MCF 10A (cell line): ENCODE data around the gene CALHM4. TPM values are rescaled to one million over a fixed set of nuclear protein-coding genes. Genes with fewer than 3 reads are reported as not detected.

Source experiments
- BruUV-seq: library from RNA; stranded (reverse); fragments of 400-500 nt; replicated peaks from 2 replicates; lab custom pipeline; 2021; lab: Mats Ljungman, UMichigan
- CTCF ChIA-PET: fragments of 300-600 bp; sonication (Branson Sonifier 250); formaldehyde crosslinking; extraction: SDS; loops from one replicate; lab custom pipeline; 2021; ENCODE audit warnings: antibody characterized with exemption, inconsistent platforms; lab: Yijun Ruan, JAX
- POLR2A ChIA-PET: fragments of 300-600, 350-650 bp; sonication (Branson Sonifier 250); formaldehyde crosslinking; extraction: SDS; loops from one replicate; lab custom pipeline; 2020; ENCODE audit warnings: antibody characterized with exemption, inconsistent platforms; lab: Yijun Ruan, JAX
- DNase-seq: peaks from one replicate; pipeline ENCODE4 v3.0.0-alpha.2; 2018; ENCODE audit not compliant: unreplicated experiment
- H3K27ac Mint-ChIP-seq: one replicate; pipeline ENCODE4 v1.8.0; 2022; ENCODE audit warnings: mild to moderate bottlenecking, low read depth, mixed read lengths; ENCODE audit not compliant: unreplicated experiment
- H3K27me3 Mint-ChIP-seq: one replicate; pipeline ENCODE4 v1.8.0; 2022; ENCODE audit warnings: mixed read lengths; ENCODE audit not compliant: insufficient read depth, unreplicated experiment
- H3K36me3 Mint-ChIP-seq: one replicate; pipeline ENCODE4 v1.8.0; 2022; ENCODE audit warnings: mild to moderate bottlenecking, moderate library complexity, mixed read lengths; ENCODE audit not compliant: insufficient read depth, unreplicated experiment
- H3K4me1 Mint-ChIP-seq: one replicate; pipeline ENCODE4 v1.8.0; 2022; ENCODE audit warnings: mixed read lengths; ENCODE audit not compliant: insufficient read depth, unreplicated experiment
- H3K4me3 Mint-ChIP-seq: one replicate; pipeline ENCODE4 v1.8.0; 2022; ENCODE audit warnings: mild to moderate bottlenecking, moderate library complexity, mixed read lengths; ENCODE audit not compliant: unreplicated experiment
- H3K9me3 Mint-ChIP-seq: one replicate; pipeline ENCODE4 v1.8.0; 2022; ENCODE audit warnings: mixed read lengths; ENCODE audit not compliant: unreplicated experiment
- CTCF ChIP-seq: fragments of 200-600 bp; IDR thresholded peaks from one replicate; pipeline ENCODE4 v1.8.0; 2022; ENCODE audit warnings: antibody characterized with exemption, mild to moderate bottlenecking; ENCODE audit not compliant: unreplicated experiment
- intact Hi-C: fragments of 100-400 bp; cut with micrococcal nuclease; formaldehyde crosslinking; loops from 2 replicates; pipeline ENCODE4 v1.14.1; 2022
- total RNA-seq: library from RNA; stranded (reverse); gene quantifications from 2 replicates; pipeline ENCODE4 v1.2.3, GENCODE V29; 2022

CALHM4 gene
- total RNA-seq, 1 experiment from 2014 or later = not detected

- no TSS peak for BruUV-seq
- no peak for DNase-seq
- ChIA-PET CTCF (interaction anchor here (0.5 to 3.4 kb wide), 27 partner anchors 10 to 1445 kb away, joined by 3 to 14 read pairs (median 4); partner anchors contain the start of gene CALHM4), POLR2A (interaction anchor here (0.5 to 2.2 kb wide), 8 partner anchors 10 to 374 kb away, joined by 3 to 6 read pairs (median 4); partner anchors contain the start of genes RWDD1 and TSPYL4)
- Mint-ChIP-seq H3K27me3 (no peaks in the 10 kb centered on the region), H3K27ac (no peak overlapping the region), H3K4me3 (no peak overlapping the region), H3K36me3 (no peaks in the 10 kb centered on the region), H3K9me3 (no peaks in the 10 kb centered on the region), H3K4me1 (peaks cover 6% of the 10 kb centered on the region)
- intact Hi-C loops = loop anchor here (5.0 kb wide), 1 partner anchor 225 kb away; no protein-coding TSS in a partner anchor
- TF ChIP-seq CTCF = no peak
Observed at GRCh38 chr6:116512111-116512559, 41.4 kb upstream of the CALHM4 start.

- H3K27ac Mint-ChIP-seq = no peak overlapping the region
- CTCF ChIA-PET = interaction anchor here (0.6 to 3.6 kb wide), 17 partner anchors 10 to 242 kb away, joined by 3 to 24 read pairs (median 4); partner anchors contain the start of gene CALHM4
- no peak overlapping the region for H3K4me3 Mint-ChIP-seq
- H3K27me3 Mint-ChIP-seq = no peaks in the 10 kb centered on the region
- no peaks in the 10 kb centered on the region for H3K36me3 Mint-ChIP-seq
- POLR2A ChIA-PET = interaction anchor here (0.5 to 2.3 kb wide), 5 partner anchors 10 to 375 kb away, joined by 3 to 14 read pairs (median 5); partner anchors contain the start of gene TSPYL1
- H3K4me1 Mint-ChIP-seq = peaks cover 6% of the 10 kb centered on the region
- DNase-seq = no peak
- BruUV-seq = no TSS peak
- H3K9me3 Mint-ChIP-seq = no peaks in the 10 kb centered on the region
- no peak for TF ChIP-seq CTCF
- intact Hi-C loops = loop anchor here (5.0 kb wide), 1 partner anchor 225 kb away; no protein-coding TSS in a partner anchor
Observed at GRCh38 chr6:116512734-116513133, 40.8 kb upstream of the CALHM4 start.

GRCh38 chr6:116513224-116513875 lies 40.2 kb upstream of the CALHM4 start:
- ChIA-PET POLR2A (interaction anchor here (0.6 to 2.3 kb wide), 5 partner anchors 64 to 234 kb away, joined by 3 to 14 read pairs (median 3); partner anchors contain the start of gene TSPYL1), CTCF (interaction anchor here (0.5 to 3.6 kb wide), 13 partner anchors 15 to 226 kb away, joined by 3 to 24 read pairs (median 4); partner anchors contain the start of gene RWDD1)
- Mint-ChIP-seq H3K4me3 (no peak overlapping the region), H3K27ac (no peak overlapping the region), H3K27me3 (no peaks in the 10 kb centered on the region), H3K4me1 (peaks cover 6% of the 10 kb centered on the region), H3K36me3 (no peaks in the 10 kb centered on the region), H3K9me3 (no peaks in the 10 kb centered on the region)
- TF ChIP-seq CTCF = no peak
- intact Hi-C loops = loop anchor here (5.0 kb wide), 1 partner anchor 226 kb away; no protein-coding TSS in a partner anchor
- no peak for DNase-seq
- BruUV-seq = no TSS peak

- intact Hi-C loops = loop anchor here (5.0 kb wide), 1 partner anchor 227 kb away; no protein-coding TSS in a partner anchor
- no peak overlapping the region for H3K4me3 Mint-ChIP-seq
- H3K36me3 Mint-ChIP-seq = no peaks in the 10 kb centered on the region
- H3K4me1 Mint-ChIP-seq = peaks cover 6% of the 10 kb centered on the region
- H3K27me3 Mint-ChIP-seq = no peaks in the 10 kb centered on the region
- TF ChIP-seq CTCF = no peak
- ChIA-PET CTCF (interaction anchor here (0.5 to 3.6 kb wide), 12 partner anchors 15 to 245 kb away, joined by 3 to 24 read pairs (median 4); partner anchors contain the start of gene RWDD1), POLR2A (interaction anchor here (1.0 to 2.3 kb wide), 4 partner anchors 34 to 235 kb away, joined by 3 to 14 read pairs (median 4); partner anchors contain the start of gene TSPYL1)
- H3K9me3 Mint-ChIP-seq = no peaks in the 10 kb centered on the region
- H3K27ac Mint-ChIP-seq = no peak overlapping the region
- no peak for DNase-seq
- BruUV-seq = no TSS peak
Observed at GRCh38 chr6:116514111-116514510, 39.4 kb upstream of the CALHM4 start.
